NCI-H82 treated with DMSO at 0.1 percent for 48 hours (cell line): ENCODE measurements around the gene EHBP1.

Experiments used
- DNase-seq: peaks from one replicate; lab custom pipeline; 2025; ENCODE audit not compliant: unreplicated experiment; lab: John Stamatoyannopoulos, UW

The EHBP1 gene

DNA sequence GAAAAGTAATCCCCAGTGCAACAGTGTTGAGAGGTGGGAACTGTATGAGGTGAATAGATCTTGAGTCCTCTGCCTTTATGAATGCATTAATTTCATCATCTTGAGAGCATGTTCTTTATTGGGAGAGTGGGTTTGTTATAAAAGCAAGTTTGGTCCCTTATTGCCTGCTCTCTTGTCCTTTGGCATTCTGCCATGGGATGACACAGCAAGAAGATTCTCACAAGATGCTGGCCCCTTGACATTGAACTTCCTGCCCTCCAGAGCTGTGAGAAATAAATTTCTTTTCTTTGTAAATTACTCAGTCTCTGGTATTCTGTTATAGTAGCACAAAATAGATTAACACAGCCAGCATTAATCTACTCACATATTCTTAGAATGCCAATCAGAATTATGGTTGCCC is 108.6 kb downstream of the EHBP1 start:
- DNase-seq = no peak

DNA sequence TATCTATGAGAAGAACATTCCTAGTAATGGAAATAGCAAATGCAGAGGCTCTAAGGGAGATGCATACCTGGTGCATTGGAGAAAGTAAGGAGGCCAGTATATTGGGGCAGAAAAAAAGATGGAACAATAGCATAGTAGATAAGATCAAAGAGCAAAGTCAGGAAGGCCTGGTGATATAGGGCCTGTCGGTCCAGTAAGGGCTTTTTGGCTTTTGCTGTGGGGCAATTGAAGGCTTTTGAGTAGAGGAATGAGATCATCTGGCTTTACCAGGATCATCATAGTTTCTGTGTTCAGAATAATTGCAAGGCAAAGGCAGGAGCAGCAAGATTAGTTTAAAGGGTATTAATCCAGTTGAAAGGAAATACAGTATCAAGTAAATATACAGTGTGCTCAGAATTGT is 111.8 kb downstream of the EHBP1 start:
- DNase-seq = no peak

GRCh38 chr2:62817995-62818713 is 112.6 kb downstream of the EHBP1 start:
- DNase-seq = no peak

- DNase-seq = no peak
These were observed 117.0 kb downstream of the EHBP1 start for GRCh38 chr2:62822549-62822948.

DNA sequence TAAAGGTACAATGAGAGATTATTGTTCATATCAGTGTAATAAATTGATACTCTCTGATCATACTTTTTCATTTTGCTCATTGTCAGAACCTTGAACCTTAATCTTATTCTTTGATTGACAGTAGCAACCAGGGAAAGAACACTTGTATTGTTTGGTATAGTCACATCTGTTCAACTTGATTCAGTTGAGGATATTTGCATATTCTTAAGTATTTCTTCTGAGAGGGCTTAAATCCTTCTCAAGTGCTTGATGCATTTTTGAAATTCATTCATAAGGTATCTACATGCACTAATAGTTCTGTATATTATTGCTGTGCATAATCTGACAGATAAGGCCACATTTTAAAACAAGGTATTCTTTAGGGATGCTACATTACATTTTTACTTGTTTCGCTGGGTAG is 118.9 kb downstream of the EHBP1 start:
- no peak for DNase-seq

DNA sequence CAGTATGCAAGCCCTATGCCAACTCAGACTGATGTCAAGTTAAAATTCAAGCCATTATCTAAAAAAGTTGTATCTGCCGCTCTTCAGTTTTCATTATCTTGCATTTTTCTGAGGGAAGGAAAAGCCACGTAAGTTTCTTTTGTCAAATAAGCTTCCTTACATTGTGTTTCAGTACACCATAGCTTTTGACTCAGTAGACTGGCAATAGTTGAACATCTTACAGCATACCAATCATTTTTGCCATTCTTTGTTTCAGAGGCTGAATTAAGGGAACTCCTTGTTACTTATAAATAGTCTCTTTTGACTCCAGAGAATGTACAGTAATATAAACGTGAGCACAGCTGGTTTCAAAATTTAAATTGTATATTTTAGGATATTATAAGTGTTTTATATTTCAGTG is 120.6 kb downstream of the EHBP1 start:
- DNase-seq = no peak

GRCh38 chr2:62826953-62827675 is 121.6 kb downstream of the EHBP1 start:
- DNase-seq = no peak

GRCh38 chr2:62831729-62832128 is 126.2 kb downstream of the EHBP1 start:
- DNase-seq = no peak

- DNase-seq = no peak
These were observed 139.0 kb downstream of the EHBP1 start for GRCh38 chr2:62844311-62845090.

- no peak for DNase-seq
These were observed 139.7 kb downstream of the EHBP1 start for GRCh38 chr2:62845256-62845655.

DNA sequence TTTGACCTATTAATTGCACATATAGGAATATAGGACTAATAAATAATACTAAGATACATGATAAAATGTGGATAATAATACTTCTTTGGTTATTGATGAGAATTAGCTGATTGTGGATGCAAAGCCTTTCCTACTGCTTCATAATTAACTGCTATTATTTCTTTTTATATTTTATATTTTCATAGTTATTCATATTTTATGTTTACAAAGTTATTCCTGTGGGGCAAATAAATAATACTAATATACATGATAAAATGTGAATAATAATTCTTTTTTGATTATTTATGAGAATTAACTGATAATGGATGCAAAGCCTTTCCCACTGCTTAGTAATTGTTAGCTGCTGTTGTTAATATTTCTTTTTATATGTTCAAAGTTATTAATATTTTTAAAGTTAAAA is 146.7 kb downstream of the EHBP1 start:
- no peak for DNase-seq

DNA sequence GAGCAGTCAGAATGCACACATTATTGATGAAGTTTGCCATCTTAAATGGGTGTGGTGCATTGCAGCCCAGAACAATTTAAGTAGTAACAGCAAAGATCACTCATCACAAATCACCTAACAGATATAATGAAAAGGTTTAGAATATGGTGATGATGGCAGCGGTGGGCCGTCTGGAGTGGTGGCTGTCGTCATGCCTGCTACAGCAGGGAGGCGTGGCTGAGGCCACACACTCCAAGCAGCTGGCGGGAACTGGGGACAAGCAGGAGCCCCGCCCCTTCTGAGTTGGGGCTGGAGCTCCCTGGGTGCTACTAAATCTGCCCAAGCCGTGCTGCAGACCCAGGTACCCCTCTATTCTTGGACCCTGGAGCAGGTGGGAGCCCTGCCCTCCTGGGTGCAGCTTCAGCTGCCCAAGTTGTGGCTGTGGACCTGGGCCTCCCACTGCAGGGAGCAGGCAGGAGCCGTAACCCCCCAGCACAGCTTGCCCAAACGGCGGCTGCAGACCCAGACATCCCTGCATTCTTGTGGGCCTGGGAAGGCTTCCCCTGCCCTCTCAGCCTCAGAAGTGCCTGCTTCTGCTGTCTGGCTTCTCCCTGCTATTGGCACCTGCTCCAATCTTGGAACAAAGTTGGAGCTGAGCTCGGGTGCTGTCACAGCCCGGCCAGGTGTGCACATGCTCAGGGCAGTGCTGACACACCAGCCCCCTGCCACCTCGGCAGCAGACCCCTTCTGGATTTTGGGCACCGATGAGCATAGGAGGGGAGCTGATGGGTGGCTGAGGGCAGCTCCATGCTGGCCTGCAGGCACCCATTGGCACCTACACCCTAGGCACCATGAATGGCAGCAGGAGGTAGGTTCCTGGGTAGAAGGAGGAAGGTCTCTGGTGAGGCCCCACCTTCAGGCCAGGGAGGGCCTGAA is 149.3 kb downstream of the EHBP1 start:
- no peak for DNase-seq

DNA sequence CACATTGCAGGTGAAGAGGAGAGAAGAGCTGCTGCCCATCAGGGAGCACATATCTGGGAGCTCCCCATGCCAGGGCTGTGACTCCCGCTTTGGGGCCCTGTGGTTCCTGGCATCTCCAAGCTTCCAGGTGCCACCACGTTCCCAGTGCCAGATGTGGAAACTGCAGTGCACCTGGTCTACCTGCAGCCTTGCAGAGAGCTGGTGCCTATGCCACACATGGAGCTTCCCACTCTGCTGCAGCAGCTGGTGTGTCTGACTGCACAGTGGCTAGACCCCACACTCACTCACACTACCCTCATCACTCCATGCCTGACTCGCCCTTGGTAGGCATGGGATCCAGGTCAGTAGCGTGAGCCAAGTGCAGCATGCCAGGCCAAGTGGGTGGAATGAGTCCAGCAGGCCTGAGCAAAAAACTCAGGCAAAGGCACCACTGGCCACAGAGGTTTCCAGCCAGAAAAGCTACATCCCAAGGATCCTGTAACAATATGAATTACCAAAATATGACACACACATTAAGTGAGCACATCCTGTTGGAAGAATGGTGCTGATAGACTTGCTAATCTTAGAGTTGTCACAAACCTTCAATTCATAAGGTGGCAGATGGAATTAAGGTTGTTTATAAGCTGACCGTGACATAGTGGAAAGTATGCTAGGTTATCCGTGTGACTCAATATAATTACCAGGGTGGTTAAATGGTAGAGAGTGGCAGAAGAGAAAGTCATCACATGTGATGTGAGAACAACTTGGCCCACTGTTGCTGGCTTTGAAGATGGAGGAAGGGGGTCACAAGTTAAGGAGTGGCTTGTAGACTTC is 150.9 kb downstream of the EHBP1 start:
- DNase-seq = no peak

DNA sequence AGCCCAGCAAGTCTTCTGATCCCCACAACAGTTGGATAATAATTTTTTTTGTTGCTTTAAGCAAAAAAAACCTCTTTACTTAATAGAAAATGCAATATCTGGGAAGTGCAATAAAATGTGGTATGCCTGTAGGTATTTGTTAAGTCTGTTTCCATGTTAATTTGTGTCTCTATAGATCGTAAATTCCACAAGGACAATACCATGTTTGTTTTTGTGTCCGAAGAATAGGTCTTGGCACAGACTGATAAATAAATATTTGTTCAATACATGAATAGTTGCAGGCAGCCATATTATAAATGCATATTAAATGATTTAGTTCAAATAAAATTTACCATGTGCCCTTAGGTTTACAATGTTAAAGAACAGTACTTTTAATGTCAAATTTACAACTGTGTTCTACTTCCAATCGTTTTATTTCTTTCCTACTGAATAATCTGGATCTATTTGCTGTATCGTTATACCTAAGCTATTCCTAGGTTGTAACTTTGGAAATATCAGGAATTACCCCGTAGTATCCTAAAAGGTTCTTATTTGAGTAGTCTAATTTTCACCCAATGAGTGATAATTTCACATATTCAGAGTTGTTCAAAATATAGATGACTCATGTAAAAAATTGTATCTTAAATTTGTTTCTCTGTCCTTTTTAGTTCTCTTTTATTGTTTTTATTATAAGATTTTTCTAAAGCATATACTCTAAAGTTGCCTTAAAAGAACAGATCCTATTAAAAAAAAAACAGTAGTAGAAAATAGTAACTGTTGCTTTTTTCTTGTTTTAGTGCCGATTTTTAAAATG is 151.8 kb downstream of the EHBP1 start:
- no peak for DNase-seq

GRCh38 chr2:62858231-62858832 is 152.8 kb downstream of the EHBP1 start:
- DNase-seq = no peak

DNA sequence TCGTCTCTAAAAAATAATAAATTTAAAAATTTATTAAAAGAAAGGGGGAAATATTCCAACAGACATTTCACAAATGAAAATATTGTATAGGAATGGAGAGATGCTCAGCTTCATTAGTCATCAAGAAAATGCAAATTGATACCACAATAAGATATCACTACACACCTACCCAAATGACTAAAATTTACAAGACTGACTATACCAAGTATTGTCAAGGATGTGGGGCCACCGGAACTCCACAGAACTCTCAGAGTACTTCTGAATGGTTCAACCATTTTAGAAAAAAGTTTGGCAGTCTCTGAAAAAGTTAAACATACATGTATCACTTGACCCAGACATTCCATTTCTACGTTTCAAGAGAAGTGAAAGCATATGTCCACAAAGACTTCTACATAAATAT is 163.4 kb downstream of the EHBP1 start:
- DNase-seq = no peak

- DNase-seq = no peak
These were observed 165.5 kb downstream of the EHBP1 start for GRCh38 chr2:62870966-62871365.

DNA sequence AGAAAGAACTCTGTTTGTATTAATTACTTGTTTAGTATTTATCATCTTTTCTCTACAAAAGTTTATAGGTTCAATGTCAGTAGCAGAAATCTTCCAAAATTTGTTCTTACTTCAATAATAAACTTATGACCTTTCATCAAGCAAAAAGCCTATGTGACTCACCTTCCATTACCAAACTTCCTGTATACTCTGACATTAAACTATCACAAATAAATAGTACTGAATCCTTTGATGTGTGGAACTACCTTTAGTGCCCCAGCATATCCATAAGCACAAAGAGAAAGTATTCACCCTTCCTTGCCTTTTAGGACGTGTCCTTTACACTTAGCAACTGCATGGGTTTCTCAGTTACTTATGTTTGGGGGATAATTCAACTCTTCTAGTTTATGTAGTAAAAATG is 166.0 kb downstream of the EHBP1 start:
- DNase-seq = no peak

DNA sequence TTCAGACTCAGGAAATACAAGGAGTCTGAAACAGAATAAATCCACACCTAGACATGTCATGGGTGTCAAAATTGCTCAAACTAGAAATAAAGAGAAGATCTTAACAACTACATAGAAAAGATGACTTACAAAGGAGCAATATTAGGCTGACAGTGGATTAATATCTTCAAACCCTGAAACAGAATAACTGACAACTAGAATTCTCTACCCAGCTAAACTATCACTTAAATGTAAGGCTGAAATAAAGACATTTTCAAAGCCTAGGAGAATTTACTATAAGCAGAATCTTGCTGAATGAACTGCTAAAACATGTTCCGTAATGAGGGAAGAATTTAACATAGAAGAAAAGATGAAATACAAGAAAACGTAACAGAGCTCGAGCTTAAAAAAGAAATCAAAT is 168.1 kb downstream of the EHBP1 start:
- DNase-seq = no peak
